Ascending aorta (tissue), 2 donors: ENCODE data around the gene SIMC1. TPM values are rescaled to one million over a fixed set of nuclear protein-coding genes. Genes with fewer than 3 reads are reported as not detected.
"Not testable (repeated sequence)": the region's sequence is repeated elsewhere in the genome, so short reads cannot be mapped to it uniquely, and the experiment has no call there.

Experiments used
- DNase-seq, 2 donors: peaks; one replicate each; pipeline ENCODE4 v3.0.0-alpha.2; 2019; ENCODE audit warnings: low spot score in 2 of 2
- H3K27ac ChIP-seq, 2 donors: fragments of 200-600 bp; sonication (generic); one replicate each; pipeline ENCODE4 v1.5.1; 2016 to 2017; ENCODE audit warnings: mild to moderate bottlenecking in 1 of 2
- H3K27me3 ChIP-seq: fragments of 200-600 bp; sonication (generic); one replicate; pipeline ENCODE4 v1.5.1; 2017
- H3K36me3 ChIP-seq, 2 donors: fragments of 200-600 bp; sonication (generic); one replicate each; pipeline ENCODE4 v1.5.1; 2016
- H3K4me1 ChIP-seq, 2 donors: fragments of 200-600 bp; sonication (generic); one replicate each; pipeline ENCODE4 v1.5.1; 2016 to 2017; ENCODE audit warnings: mild to moderate bottlenecking in 1 of 2
- H3K4me3 ChIP-seq, 2 donors: fragments of 200-600 bp; sonication (generic); one replicate each; pipeline ENCODE4 v1.5.1; 2016 to 2017; ENCODE audit warnings: mild to moderate bottlenecking in 1 of 2
- H3K9me3 ChIP-seq, 2 donors: fragments of 200-600 bp; sonication (generic); one replicate each; pipeline ENCODE4 v1.5.1; 2016
- CTCF ChIP-seq, 3 experiments: fragments of 200-600 bp in 2 of 3; fragments of 450-650 bp in 1 of 3; sonication (generic) in 2 of 3; IDR thresholded peaks; one replicate each; pipeline ENCODE4 v1.5.1; 2016 to 2019; ENCODE audit warnings: antibody characterized with exemption in 3 of 3, mild to moderate bottlenecking in 1 of 3, moderate library complexity in 1 of 3
- intact Hi-C: fragments of 100-400 bp; cut with DNase I; formaldehyde crosslinking; loops from one replicate; pipeline ENCODE4 v1.15.1; 2023
- total RNA-seq: library from RNA; depleted of rRNA; stranded (reverse); fragments of >200 nt; gene quantifications from one replicate; pipeline ENCODE4 v1.1.0, GENCODE V29; 2016

Gene SIMC1
- total RNA-seq, 1 donor from 2014 or later, result 3.7 TPM

GRCh38 chr5:176195487-176196207, 42.6 kb upstream of the SIMC1 start:
- H3K27me3 ChIP-seq, H3K36me3 ChIP-seq, H3K9me3 ChIP-seq, DNase-seq, H3K4me3 ChIP-seq, H3K27ac ChIP-seq, intact Hi-C loops, H3K4me1 ChIP-seq: not testable (repeated sequence)

- H3K4me3 ChIP-seq, H3K27ac ChIP-seq, intact Hi-C loops, H3K27me3 ChIP-seq, H3K9me3 ChIP-seq, DNase-seq, H3K36me3 ChIP-seq, H3K4me1 ChIP-seq: not testable (repeated sequence)
These were observed 41.4 kb upstream of the SIMC1 start for GRCh38 chr5:176196781-176197180.

- DNase-seq, H3K9me3 ChIP-seq, intact Hi-C loops, H3K27ac ChIP-seq, H3K27me3 ChIP-seq, H3K36me3 ChIP-seq, H3K4me3 ChIP-seq, H3K4me1 ChIP-seq: not testable (repeated sequence)
These were observed 40.9 kb upstream of the SIMC1 start for GRCh38 chr5:176197234-176197858.

GRCh38 chr5:176198299-176198698, 39.9 kb upstream of the SIMC1 start:
- H3K27ac ChIP-seq, H3K36me3 ChIP-seq, DNase-seq, H3K27me3 ChIP-seq, intact Hi-C loops, H3K4me1 ChIP-seq, H3K4me3 ChIP-seq, H3K9me3 ChIP-seq: not testable (repeated sequence)

- DNase-seq, H3K27me3 ChIP-seq, H3K27ac ChIP-seq, H3K4me1 ChIP-seq, H3K4me3 ChIP-seq, H3K9me3 ChIP-seq, H3K36me3 ChIP-seq, intact Hi-C loops: not testable (repeated sequence)
These were observed 39.1 kb upstream of the SIMC1 start for GRCh38 chr5:176198991-176199733.

GRCh38 chr5:176199803-176200399, 38.3 kb upstream of the SIMC1 start:
- H3K36me3 ChIP-seq, H3K9me3 ChIP-seq, H3K4me3 ChIP-seq, H3K27me3 ChIP-seq, H3K27ac ChIP-seq, DNase-seq, H3K4me1 ChIP-seq, intact Hi-C loops: not testable (repeated sequence)

GRCh38 chr5:176201811-176202210, 36.4 kb upstream of the SIMC1 start:
- Histone ChIP-seq H3K27me3 (no peaks in the 10 kb centered on the region), H3K36me3 (no peaks in the 10 kb centered on the region), H3K27ac (no peak overlapping the region), H3K9me3 (no peaks in the 10 kb centered on the region), H3K4me3 (no peak overlapping the region), H3K4me1 (no peaks in the 10 kb centered on the region)
- TF ChIP-seq CTCF (IDR thresholded peaks at IDR 0.05), result no peak
- intact Hi-C loops, result no loop called here
- DNase-seq, result no peak

- no peaks in the 10 kb centered on the region for H3K4me1 ChIP-seq
- no peak for TF ChIP-seq CTCF (IDR thresholded peaks at IDR 0.05)
- no peaks in the 10 kb centered on the region for H3K36me3 ChIP-seq
- H3K27ac ChIP-seq, result no peak overlapping the region
- no peak for DNase-seq
- no peak overlapping the region for H3K4me3 ChIP-seq
- no peaks in the 10 kb centered on the region for H3K9me3 ChIP-seq
- intact Hi-C loops, result no loop called here
- no peaks in the 10 kb centered on the region for H3K27me3 ChIP-seq
These were observed 35.1 kb upstream of the SIMC1 start for GRCh38 chr5:176203086-176203485.

- intact Hi-C loops, H3K4me1 ChIP-seq, H3K9me3 ChIP-seq, H3K27ac ChIP-seq, DNase-seq, H3K36me3 ChIP-seq, H3K27me3 ChIP-seq, H3K4me3 ChIP-seq: not testable (repeated sequence)
These were observed 34.7 kb upstream of the SIMC1 start for GRCh38 chr5:176203535-176203934.

- H3K27me3 ChIP-seq, H3K9me3 ChIP-seq, H3K4me1 ChIP-seq, H3K27ac ChIP-seq, intact Hi-C loops, H3K36me3 ChIP-seq, H3K4me3 ChIP-seq, DNase-seq: not testable (repeated sequence)
These were observed 23.7 kb upstream of the SIMC1 start for GRCh38 chr5:176214466-176215021.

GRCh38 chr5:176216393-176216916, 21.8 kb upstream of the SIMC1 start:
- H3K27ac ChIP-seq, H3K9me3 ChIP-seq, H3K4me3 ChIP-seq, H3K4me1 ChIP-seq, intact Hi-C loops, H3K27me3 ChIP-seq, H3K36me3 ChIP-seq, DNase-seq: not testable (repeated sequence)
